ENCODE results near the gene MYO1G.
"Not testable (repeated sequence)": the region's sequence is repeated elsewhere in the genome, so short reads cannot be mapped to it uniquely, and the experiment has no call there.

MYO1G gene

DNA sequence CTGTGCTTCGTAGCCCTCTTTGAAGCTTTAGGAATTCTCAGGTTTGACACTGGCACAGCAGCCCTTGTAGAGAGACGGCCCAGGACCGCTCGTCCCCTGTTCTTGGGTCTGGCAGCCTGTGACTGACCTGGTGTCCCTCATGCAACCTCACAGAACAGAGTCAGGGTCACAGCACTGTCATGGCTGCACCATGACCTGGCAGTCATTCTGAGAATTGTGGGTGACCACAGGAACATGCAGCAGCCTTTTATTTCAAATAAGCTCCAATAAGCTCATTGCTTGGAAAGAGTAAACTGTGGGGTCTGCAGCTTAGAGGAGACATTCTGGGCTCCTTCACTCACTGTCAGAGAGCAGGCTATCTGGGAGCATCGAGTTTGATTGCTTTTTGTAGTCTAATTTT, 42.5 kb downstream of the MYO1G start:
- DNase-seq (ENCODE audit: low spot score), result no peak

DNA sequence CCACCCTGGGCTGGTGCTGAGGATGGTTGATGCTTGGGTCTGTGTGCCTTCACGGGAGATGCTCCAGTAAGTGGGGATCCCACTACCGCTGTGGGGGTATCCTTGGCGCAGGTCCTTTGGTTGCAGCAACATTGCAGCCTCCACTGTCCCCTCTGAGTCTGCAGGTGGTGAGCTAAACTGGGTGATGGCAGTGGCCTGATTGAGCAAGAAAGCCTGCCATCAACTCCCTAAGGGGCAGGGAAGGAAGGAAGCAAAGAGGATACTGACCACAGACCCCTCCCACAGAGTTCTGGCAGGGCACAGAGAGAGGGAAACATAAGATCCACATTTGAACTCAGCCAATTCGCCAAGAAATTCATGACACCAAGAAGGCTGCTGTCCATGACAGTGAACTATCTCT, 43.2 kb downstream of the MYO1G start:
- DNase-seq (ENCODE audit: low spot score), result no peak

DNA sequence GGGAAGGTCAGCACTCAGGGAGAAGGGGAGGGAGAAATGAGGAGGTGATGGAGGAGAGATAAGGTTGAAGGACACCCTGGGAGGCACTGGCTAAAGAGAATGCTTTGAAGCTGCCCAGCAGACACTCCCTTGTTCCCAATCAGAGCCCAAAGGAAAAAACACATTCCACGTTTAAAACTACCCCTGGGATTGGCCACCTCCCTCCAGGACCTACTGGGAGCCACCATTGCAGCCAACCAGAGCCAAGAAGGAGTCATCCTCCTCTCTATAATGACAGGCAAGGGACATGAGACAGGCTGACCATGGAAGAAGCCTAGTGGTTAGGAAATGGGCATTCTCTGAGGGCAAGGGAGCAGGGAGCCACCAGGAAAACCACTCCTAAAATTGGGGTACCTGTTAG, 43.8 kb downstream of the MYO1G start:
- DNase-seq (ENCODE audit: low spot score), result no peak

DNA sequence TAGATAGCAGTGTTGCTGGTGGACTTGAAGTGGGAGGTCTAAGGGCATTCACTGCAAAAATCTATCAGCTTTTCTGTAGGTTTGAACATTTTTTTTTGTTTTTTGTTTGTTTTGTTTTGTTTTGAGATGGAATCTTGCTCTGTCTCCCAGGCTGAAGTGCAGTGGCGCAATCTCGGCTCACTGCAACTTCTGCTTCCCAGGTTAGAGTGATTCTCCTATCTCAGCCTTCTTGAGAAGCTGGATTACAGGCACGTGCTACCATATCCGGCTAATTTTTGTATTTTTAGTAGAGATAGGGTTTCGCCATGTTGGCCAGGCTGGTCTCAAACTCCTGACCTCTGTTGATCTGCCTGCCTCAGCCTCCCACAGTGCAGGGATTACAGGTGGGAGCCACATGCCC, 44.3 kb downstream of the MYO1G start:
- DNase-seq (ENCODE audit: low spot score), result not testable (repeated sequence)

DNA sequence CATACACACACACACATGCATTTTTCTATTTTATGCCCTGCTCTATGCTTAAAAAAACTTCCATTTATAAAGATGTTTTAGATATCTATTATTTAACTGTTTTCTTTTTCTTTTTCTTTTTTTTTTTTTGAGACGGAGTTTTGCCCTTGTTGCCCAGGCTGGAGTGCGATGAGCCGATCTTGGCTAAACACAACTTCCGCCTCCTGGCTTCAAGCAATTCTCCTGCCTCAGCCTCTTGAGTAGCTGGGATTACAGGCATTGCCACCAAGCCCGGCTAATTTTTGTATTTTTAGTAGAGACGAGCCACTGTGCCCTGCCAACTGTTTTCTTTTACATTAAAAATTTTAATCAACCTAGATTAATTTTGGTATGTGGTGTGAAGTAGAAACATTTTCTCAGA, 47.9 kb downstream of the MYO1G start:
- no peak for DNase-seq (ENCODE audit: low spot score)

DNA sequence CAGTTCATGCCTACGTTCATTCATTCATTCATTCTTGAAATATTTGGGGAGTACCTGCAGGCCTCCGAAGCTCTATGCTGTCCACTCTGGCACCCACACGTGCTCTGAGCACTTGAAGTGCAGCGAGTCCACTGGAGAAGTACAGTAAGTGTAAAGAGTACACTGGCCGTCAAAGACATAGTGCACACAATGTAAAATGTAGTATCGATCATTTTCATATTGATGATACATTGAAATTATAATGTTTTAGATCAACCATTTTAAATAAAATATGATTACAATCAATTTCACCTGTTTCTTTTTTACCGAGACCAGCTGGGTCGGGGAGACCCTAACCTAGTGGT, 56.5 kb downstream of the MYO1G start:
- no peak for DNase-seq (ENCODE audit: low spot score)

DNA sequence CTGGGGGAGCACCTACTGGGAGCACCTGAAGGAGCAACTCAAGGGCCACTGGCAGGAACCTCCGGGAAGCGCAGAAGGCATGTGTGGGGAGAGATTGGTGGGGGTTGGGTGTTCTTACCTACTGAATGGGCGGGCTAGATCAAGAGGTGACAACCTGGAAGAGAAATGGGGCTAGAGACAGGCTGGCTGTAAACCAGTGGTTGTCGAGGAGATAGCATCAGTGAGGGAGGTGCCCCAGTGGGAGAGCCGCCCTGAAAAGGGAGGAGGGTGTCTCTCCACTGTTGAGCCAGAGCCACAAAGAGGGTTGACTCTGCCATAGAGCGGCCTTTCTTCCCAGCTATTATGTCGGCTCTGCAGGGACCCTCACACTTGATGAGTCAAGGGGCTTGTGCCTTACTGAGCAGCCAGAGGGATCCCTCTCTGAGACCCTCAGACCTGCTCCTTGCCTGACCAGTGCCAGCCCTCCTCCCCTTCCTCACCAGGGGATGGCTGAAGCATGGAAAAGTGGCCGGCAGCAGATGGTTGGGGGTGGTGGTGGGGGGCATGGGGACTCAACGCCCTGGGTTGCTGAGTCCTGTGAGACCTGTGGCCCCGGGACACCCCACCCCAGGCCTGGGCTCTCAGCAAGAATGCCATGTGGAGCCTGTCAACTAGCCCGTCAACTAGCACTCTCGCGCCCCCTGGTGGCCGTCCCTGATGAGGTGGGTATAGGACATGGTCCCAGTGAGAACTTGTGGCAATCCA, 57.0 kb downstream of the MYO1G start:
- peak; percentile 72 for DNase-seq (ENCODE audit: low spot score)

DNA sequence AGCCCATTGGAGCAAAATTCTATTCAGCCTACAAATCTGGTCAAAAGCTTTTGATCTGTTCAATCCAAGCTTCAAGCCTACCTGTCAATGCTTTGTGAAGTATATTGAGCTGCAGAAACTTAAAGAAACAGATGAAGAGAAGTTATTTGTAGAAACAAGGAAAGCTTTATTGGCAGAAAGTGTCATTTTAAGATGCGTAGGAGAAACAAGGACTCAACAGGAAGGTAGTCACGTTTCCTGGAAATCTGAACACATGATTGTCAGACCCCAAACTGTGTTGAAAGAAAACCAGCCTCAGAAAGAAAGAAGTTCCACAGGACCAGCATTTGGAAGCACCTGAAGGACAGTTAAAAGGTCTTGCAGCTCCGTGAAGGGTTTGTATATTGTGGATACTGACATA, 58.7 kb downstream of the MYO1G start:
- DNase-seq (ENCODE audit: low spot score), result no peak

DNA sequence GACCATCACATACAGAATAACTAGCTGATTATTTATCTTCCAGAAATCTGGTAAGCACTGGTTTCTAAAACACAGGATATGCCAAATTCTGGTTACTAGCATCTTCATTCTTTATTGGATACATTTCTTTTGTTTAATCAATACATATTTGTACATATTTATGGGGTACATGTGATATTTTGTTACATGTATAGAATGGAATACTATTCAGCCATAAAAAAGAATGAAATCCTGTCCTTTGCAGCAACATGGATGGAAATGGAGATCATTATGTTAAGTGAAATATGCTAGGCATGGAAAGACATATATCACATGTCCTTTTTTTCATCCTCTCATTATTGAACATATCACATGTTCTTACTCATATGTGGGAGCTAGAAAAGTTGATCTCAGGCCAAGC, 60.8 kb downstream of the MYO1G start:
- DNase-seq (ENCODE audit: low spot score), result no peak

DNA sequence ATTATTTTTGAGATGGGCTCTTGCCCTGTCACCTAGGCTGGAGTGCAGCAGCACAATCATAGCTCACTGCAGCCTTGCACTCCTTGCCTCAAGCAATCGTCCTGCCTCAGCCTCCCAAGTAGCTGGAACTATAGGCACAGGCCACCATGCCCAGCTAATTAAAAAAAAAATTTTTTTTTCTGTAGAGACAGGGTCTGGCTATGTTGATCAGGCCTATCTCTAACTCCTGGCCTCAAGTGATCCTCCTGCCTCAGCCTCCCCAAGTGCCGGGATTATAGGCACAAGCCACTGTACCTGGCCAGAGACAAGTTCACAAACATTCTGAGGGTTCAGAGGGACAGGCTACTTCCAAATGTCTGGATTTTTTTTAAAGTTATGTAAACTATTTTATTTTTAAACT, 61.4 kb downstream of the MYO1G start:
- DNase-seq (ENCODE audit: low spot score), result no peak

DNA sequence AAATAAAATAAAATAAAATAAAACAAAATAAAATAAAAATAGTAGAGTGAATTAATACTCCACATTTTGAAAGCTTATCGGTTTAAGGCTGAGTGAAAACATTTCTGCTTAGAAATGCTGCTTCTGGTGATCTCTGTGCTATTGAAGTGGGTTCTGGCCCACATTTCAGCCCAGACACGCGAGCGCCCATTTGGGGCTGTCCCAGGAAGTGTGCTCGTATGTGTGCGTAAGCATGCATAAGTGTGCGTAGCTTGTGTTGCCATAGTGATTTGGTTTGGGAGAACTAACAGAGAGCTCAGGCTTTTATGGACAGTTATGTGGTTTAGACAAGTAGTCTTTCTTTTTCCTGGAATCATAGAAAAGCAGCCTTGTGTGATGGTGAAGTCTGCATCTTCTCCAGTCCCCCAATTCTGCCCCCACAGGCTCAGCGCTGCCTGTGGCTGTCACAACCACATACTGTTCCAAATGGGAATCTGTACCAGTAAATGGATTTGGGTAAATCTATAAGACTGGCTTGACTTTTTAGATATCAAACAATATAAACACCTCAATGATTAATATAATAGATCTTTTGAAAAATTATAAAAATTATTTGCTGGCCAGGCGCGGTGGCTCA, 63.7 kb downstream of the MYO1G start:
- DNase-seq (ENCODE audit: low spot score), result no peak

DNA sequence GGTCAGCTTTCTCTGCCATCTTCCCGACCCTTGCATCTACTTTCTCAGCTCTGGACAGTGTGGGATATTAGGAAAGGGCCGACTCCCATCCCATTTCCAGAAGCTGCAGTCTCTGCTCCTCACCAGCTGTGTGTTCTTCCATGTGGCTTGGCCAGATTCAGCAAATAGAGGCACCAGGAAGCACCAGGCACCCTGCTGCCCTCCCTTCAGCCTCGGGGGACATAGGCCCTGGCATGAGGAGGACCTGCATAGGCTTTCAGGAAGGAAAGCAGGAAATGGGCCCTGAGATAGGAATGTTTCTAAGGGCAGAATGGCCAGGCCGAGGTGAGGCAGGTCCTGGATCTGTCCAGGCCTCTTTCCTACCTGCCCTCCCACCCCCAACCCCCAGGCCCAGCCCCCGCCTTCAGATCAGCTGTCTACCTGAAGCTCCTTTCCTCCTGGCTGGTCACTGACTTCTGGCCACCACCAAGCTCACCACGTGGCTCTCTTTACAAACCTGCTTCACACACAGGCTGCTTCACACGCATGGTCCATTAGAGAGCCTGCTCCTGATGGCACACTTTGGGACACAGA, 66.0 kb downstream of the MYO1G start:
- DNase-seq (ENCODE audit: low spot score), result peak; percentile 13
